Thoracic aorta (tissue), 2 donors: ENCODE data around the gene PCBP3. TPM values are rescaled to one million over a fixed set of nuclear protein-coding genes. Genes with fewer than 3 reads are reported as not detected.

Source experiments
- ATAC-seq: fragments of 150-250 bp; one replicate; pipeline ENCODE4 v1.8.0; 2017; ENCODE audit warnings: low read depth; ENCODE audit not compliant: insufficient number of reproducible peaks, low FRiP score
- DNase-seq: peaks from one replicate; pipeline ENCODE4 v3.0.0-alpha.2; 2020; ENCODE audit warnings: low spot score
- H3K27ac ChIP-seq, 2 donors: fragments of 200-600 bp; sonication (generic); 1 replicate in 1 of 2; 2 replicates in 1 of 2; pipeline ENCODE4 v1.5.1; 2016; ENCODE audit warnings: mild to moderate bottlenecking in 2 of 2, moderate library complexity in 2 of 2
- H3K27me3 ChIP-seq: fragments of 200-600 bp; sonication (generic); replicated peaks from 2 replicates; pipeline ENCODE4 v1.6.0; 2016; ENCODE audit warnings: mild to moderate bottlenecking; ENCODE audit not compliant: insufficient read depth
- H3K36me3 ChIP-seq: fragments of 200-600 bp; sonication (generic); one replicate; pipeline ENCODE4 v1.5.1; 2016
- H3K4me1 ChIP-seq, 2 donors: fragments of 200-600 bp; sonication (generic); 1 replicate in 1 of 2; 2 replicates in 1 of 2; pipeline versions ENCODE4 v1.5.1 to v1.6.0; 2016; ENCODE audit warnings: low read depth in 2 of 2, mild to moderate bottlenecking in 1 of 2; ENCODE audit not compliant: control insufficient read depth in 1 of 2
- H3K4me3 ChIP-seq: fragments of 200-600 bp; sonication (generic); 2 replicates; pipeline ENCODE4 v1.5.1; 2016; ENCODE audit warnings: mild to moderate bottlenecking
- H3K9me3 ChIP-seq: fragments of 200-600 bp; sonication (generic); 2 replicates; pipeline ENCODE4 v1.5.1; 2016
- CTCF ChIP-seq: fragments of 200-600 bp; sonication (generic); IDR thresholded peaks from one replicate; pipeline ENCODE4 v1.5.1; 2019; ENCODE audit warnings: antibody characterized with exemption
- total RNA-seq, 2 donors: library from RNA; depleted of rRNA; stranded (reverse); fragments of >200 nt; gene quantifications; one replicate each; pipeline versions ENCODE4 v1.1.0 to v1.2.3, GENCODE V29; 2016

Gene PCBP3
- total RNA-seq, 2 donors from 2014 or later, result 4.5 to 28.4 TPM

GRCh38 chr21:45927851-45928850 lies 284.6 kb downstream of the PCBP3 start:
- Histone ChIP-seq H3K9me3 (no peaks in the 10 kb centered on the region), H3K27me3 (no peaks in the 10 kb centered on the region), H3K27ac (no peak overlapping the region), H3K4me3 (no peak overlapping the region), H3K4me1 (no peaks in the 10 kb centered on the region), H3K36me3 (no peaks in the 10 kb centered on the region)
- ATAC-seq, result no peak
- DNase-seq, result no peak
- no peak for TF ChIP-seq CTCF

GRCh38 chr21:45929449-45929848 lies 285.9 kb downstream of the PCBP3 start:
- Histone ChIP-seq H3K27ac (no peak overlapping the region), H3K27me3 (no peaks in the 10 kb centered on the region), H3K4me1 (no peaks in the 10 kb centered on the region), H3K9me3 (no peaks in the 10 kb centered on the region), H3K36me3 (no peaks in the 10 kb centered on the region), H3K4me3 (no peak overlapping the region)
- no peak for TF ChIP-seq CTCF
- DNase-seq, result no peak
- no peak for ATAC-seq

GRCh38 chr21:45930231-45930760 lies 286.8 kb downstream of the PCBP3 start:
- DNase-seq (no peak), ATAC-seq (no peak)
- no peak overlapping the region for H3K27ac ChIP-seq

GRCh38 chr21:45930792-45931191 lies 287.3 kb downstream of the PCBP3 start:
- DNase-seq, result no peak
- no peak overlapping the region for H3K4me3 ChIP-seq
- no peak for ATAC-seq
- no peaks in the 10 kb centered on the region for H3K4me1 ChIP-seq
- no peak for TF ChIP-seq CTCF
- peaks cover 2% of the 10 kb centered on the region for H3K9me3 ChIP-seq
- H3K27ac ChIP-seq, result no peak overlapping the region
- no peaks in the 10 kb centered on the region for H3K27me3 ChIP-seq
- H3K36me3 ChIP-seq, result no peaks in the 10 kb centered on the region

More at GRCh38 chr21:45930231-45930760, 286.8 kb downstream of the PCBP3 start:
- TF ChIP-seq CTCF, result no peak
- Histone ChIP-seq H3K4me3 (no peak overlapping the region), H3K36me3 (no peaks in the 10 kb centered on the region), H3K4me1 (no peaks in the 10 kb centered on the region), H3K9me3 (no peaks in the 10 kb centered on the region), H3K27me3 (no peaks in the 10 kb centered on the region)

GRCh38 chr21:45931397-45931969 lies 288.0 kb downstream of the PCBP3 start:
- no peak for TF ChIP-seq CTCF
- Histone ChIP-seq H3K27ac (no peak overlapping the region), H3K36me3 (no peaks in the 10 kb centered on the region), H3K9me3 (peaks cover 5% of the 10 kb centered on the region), H3K27me3 (no peaks in the 10 kb centered on the region), H3K4me3 (no peak overlapping the region), H3K4me1 (no peaks in the 10 kb centered on the region)
- DNase-seq (no peak), ATAC-seq (no peak)
